MM.1S (cell line): ENCODE data around the gene ELANE.

Experiments
- DNase-seq: peaks from one replicate; pipeline ENCODE4 v3.0.0-alpha.2; 2015
- H2AFZ ChIP-seq: fragments of 300-600 bp; sonication (generic); 2 replicates; pipeline ENCODE4 v1.6.0; 2016; ENCODE audit warnings: antibody characterized with exemption, low read length
- H3F3A ChIP-seq: fragments of 300-600 bp; sonication (generic); 2 replicates; pipeline ENCODE4 v1.6.1; 2016; ENCODE audit warnings: mild to moderate bottlenecking, antibody characterized with exemption, low read length, moderate library complexity, mixed read lengths; ENCODE audit not compliant: insufficient read depth
- H3K27ac ChIP-seq: fragments of 300-600 bp; sonication (generic); 2 replicates; pipeline ENCODE4 v1.5.1; 2016; ENCODE audit warnings: mild to moderate bottlenecking, low read length
- H3K27me3 ChIP-seq: fragments of 300-600 bp; sonication (generic); replicated peaks from 2 replicates; pipeline ENCODE4 v1.6.0; 2016; ENCODE audit warnings: low read length; ENCODE audit not compliant: insufficient read depth
- H3K36me3 ChIP-seq: fragments of 300-600 bp; sonication (generic); replicated peaks from 2 replicates; pipeline ENCODE4 v1.6.1; 2016; ENCODE audit warnings: mild to moderate bottlenecking, low read length, mixed read lengths; ENCODE audit not compliant: insufficient read depth
- H3K4me1 ChIP-seq: fragments of 300-600 bp; sonication (generic); 2 replicates; pipeline ENCODE4 v1.6.1; 2016; ENCODE audit warnings: low read length, mixed read lengths
- H3K4me2 ChIP-seq: fragments of 300-600 bp; sonication (generic); 2 replicates; pipeline ENCODE4 v1.6.0; 2016; ENCODE audit warnings: low read depth, low read length
- H3K4me3 ChIP-seq: fragments of 300-600 bp; sonication (generic); 2 replicates; pipeline ENCODE4 v1.5.1; 2016; ENCODE audit warnings: low read length, mixed read lengths
- H3K79me2 ChIP-seq: fragments of 300-600 bp; sonication (generic); 2 replicates; pipeline ENCODE4 v1.6.1; 2016; ENCODE audit warnings: mixed run types, low read length, mixed read lengths
- H3K9ac ChIP-seq: fragments of 300-600 bp; sonication (generic); 2 replicates; pipeline ENCODE4 v1.6.1; 2016; ENCODE audit warnings: low read length, mixed read lengths
- H3K9me2 ChIP-seq: fragments of 300-600 bp; sonication (generic); replicated peaks from 2 replicates; pipeline ENCODE4 v1.6.1; 2016; ENCODE audit warnings: mild to moderate bottlenecking, low read length, mixed read lengths; ENCODE audit not compliant: insufficient read depth
- H3K9me3 ChIP-seq: fragments of 300-600 bp; sonication (generic); replicated peaks from 2 replicates; pipeline ENCODE4 v1.6.1; 2016; ENCODE audit warnings: mild to moderate bottlenecking, low read length, mixed read lengths; ENCODE audit not compliant: insufficient read depth
- H4K20me1 ChIP-seq: fragments of 300-600 bp; sonication (generic); 2 replicates; pipeline ENCODE4 v1.6.1; 2016; ENCODE audit warnings: mild to moderate bottlenecking, low read length, moderate library complexity, mixed read lengths; ENCODE audit not compliant: insufficient read depth
- CTCF ChIP-seq: fragments of 300-600 bp; sonication (generic); IDR thresholded peaks from 2 replicates; pipeline ENCODE4 v1.5.1; 2016; ENCODE audit warnings: antibody characterized with exemption, low read length, mixed read lengths
- EZH2 ChIP-seq: fragments of 300-600 bp; sonication (generic); optimal IDR thresholded peaks from 2 replicates; pipeline ENCODE3; 2017; ENCODE audit warnings: low read depth, mild to moderate bottlenecking, antibody characterized with exemption, low read length, mixed read lengths
- EZH2phosphoT487 ChIP-seq: fragments of 300-600 bp; sonication (generic); IDR thresholded peaks from 2 replicates; pipeline ENCODE4 v1.6.1; 2018; ENCODE audit warnings: antibody characterized with exemption, low read length

The ELANE gene

GRCh38 chr19:805600-806550, 46.2 kb upstream of the ELANE start:
- H3K4me3 ChIP-seq = no peak overlapping the region
- no peak overlapping the region for H2AFZ ChIP-seq
- H3K9ac ChIP-seq = no peak overlapping the region
- H3K36me3 ChIP-seq = peaks cover 85% of the 10 kb centered on the region
- DNase-seq = no peak
- H3K27ac ChIP-seq = no peak overlapping the region
- H3K4me1 ChIP-seq = no peaks in the 10 kb centered on the region
- H4K20me1 ChIP-seq = peaks cover 51% of the 10 kb centered on the region
- TF ChIP-seq CTCF (no peak), EZH2phosphoT487 (no peak), EZH2 (no peak)
- H3K79me2 ChIP-seq = peaks cover 97% of the 10 kb centered on the region
- H3F3A ChIP-seq = peaks cover 9% of the 10 kb centered on the region
- no peak overlapping the region for H3K4me2 ChIP-seq
- no peaks in the 10 kb centered on the region for H3K27me3 ChIP-seq
- no peaks in the 10 kb centered on the region for H3K9me2 ChIP-seq
- no peaks in the 10 kb centered on the region for H3K9me3 ChIP-seq

GRCh38 chr19:806815-807421, 45.2 kb upstream of the ELANE start:
- H2AFZ ChIP-seq = no peak overlapping the region
- TF ChIP-seq EZH2 (no peak), EZH2phosphoT487 (no peak), CTCF (no peak)
- H3K9me3 ChIP-seq = no peaks in the 10 kb centered on the region
- no peak overlapping the region for H3K4me3 ChIP-seq
- H3K4me2 ChIP-seq = no peak overlapping the region
- no peaks in the 10 kb centered on the region for H3K9me2 ChIP-seq
- peaks cover 20% of the 10 kb centered on the region for H3F3A ChIP-seq
- no peaks in the 10 kb centered on the region for H3K4me1 ChIP-seq
- peaks cover 87% of the 10 kb centered on the region for H3K79me2 ChIP-seq
- DNase-seq = no peak
- H4K20me1 ChIP-seq = peaks cover 41% of the 10 kb centered on the region
- H3K9ac ChIP-seq = no peak overlapping the region
- no peaks in the 10 kb centered on the region for H3K27me3 ChIP-seq
- H3K36me3 ChIP-seq = peaks cover 86% of the 10 kb centered on the region
- H3K27ac ChIP-seq = no peak overlapping the region

- Histone ChIP-seq H4K20me1 (peaks cover 32% of the 10 kb centered on the region), H3K27me3 (no peaks in the 10 kb centered on the region), H2AFZ (no peak overlapping the region), H3K36me3 (peaks cover 85% of the 10 kb centered on the region), H3K79me2 (peaks cover 78% of the 10 kb centered on the region), H3K9me3 (no peaks in the 10 kb centered on the region), H3K4me3 (no peak overlapping the region), H3K4me1 (no peaks in the 10 kb centered on the region), H3F3A (peaks cover 23% of the 10 kb centered on the region), H3K27ac (no peak overlapping the region), H3K4me2 (no peak overlapping the region), H3K9ac (no peak overlapping the region), H3K9me2 (no peaks in the 10 kb centered on the region)
- DNase-seq = no peak
- TF ChIP-seq EZH2phosphoT487 (no peak), EZH2 (no peak), CTCF (no peak)
Measured at GRCh38 chr19:807627-808422, 44.3 kb upstream of the ELANE start.
